ENCODE data around the gene GJA3.

DNA sequence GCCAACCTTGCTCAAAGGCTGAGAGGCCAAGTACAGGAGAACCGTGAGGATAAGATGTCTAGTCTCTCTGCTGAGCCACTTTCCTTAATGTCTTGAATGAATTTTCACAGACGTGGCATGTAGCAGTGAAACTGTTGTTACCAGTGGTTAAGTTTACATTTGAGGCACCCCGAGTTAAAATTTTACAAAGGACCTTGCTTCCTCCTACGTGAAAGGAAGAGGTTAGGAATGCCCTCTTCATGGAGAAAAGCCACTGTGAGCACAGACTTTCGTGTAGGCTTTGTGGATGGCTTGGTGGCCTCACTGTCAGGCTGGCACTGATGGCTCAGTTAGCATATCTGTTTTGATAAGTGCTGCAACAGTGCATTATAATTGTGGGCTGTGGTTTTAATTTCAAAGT, 29.2 kb upstream of the GJA3 start:
- TF ChIP-seq FOS (IDR thresholded peaks at IDR 0.05; ENCODE audit: extremely low read depth, insufficient read length) (no peak), OTX1 (CRISPR knock-in tag; IDR thresholded peaks at IDR 0.05) (no peak)
